Measurements from ENCODE around the gene ST6GAL2.

DNA sequence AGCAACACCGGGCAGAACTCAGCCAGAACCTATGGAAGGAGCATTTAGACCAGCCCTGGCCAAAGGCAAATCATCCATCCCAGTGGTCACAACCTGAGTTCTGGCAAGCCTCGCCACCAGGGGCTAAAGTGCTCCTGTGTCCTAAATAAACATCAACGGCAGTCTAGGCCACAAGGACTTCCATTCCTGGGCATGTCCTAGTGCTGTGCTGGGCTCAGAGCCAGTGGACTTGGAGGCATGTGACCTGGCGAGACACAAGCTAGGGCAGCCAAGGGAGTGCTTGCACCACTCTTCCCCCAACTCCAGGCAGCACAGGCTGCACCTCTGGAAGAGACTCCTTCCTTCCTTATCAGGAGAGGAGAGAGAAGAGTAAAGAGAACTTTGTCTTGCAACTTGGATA, 69.0 kb downstream of the ST6GAL2 start:
- TF ChIP-seq, protein P1, sequence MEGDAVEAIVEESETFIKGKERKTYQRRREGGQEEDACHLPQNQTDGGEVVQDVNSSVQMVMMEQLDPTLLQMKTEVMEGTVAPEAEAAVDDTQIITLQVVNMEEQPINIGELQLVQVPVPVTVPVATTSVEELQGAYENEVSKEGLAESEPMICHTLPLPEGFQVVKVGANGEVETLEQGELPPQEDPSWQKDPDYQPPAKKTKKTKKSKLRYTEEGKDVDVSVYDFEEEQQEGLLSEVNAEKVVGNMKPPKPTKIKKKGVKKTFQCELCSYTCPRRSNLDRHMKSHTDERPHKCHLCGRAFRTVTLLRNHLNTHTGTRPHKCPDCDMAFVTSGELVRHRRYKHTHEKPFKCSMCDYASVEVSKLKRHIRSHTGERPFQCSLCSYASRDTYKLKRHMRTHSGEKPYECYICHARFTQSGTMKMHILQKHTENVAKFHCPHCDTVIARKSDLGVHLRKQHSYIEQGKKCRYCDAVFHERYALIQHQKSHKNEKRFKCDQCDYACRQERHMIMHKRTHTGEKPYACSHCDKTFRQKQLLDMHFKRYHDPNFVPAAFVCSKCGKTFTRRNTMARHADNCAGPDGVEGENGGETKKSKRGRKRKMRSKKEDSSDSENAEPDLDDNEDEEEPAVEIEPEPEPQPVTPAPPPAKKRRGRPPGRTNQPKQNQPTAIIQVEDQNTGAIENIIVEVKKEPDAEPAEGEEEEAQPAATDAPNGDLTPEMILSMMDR (IDR thresholded peaks at IDR 0.05): no peak
- no peak for TF ChIP-seq POLR2A (IDR thresholded peaks at IDR 0.05)

Measured in body of pancreas (tissue), 4 donors.